IPS-18a (cell line): Measurements from ENCODE around the gene IBA57.

ENCODE experiments used
- H3K27ac ChIP-seq: one replicate; pipeline ENCODE4 v1.5.1; 2013; ENCODE audit warnings: low read length
- H3K27me3 ChIP-seq: one replicate; pipeline ENCODE4 v1.6.1; 2013; ENCODE audit warnings: mild to moderate bottlenecking, low read length; ENCODE audit not compliant: control insufficient read depth, insufficient read depth
- H3K36me3 ChIP-seq: one replicate; pipeline ENCODE4 v1.6.1; 2013; ENCODE audit warnings: low read depth, low read length; ENCODE audit not compliant: control insufficient read depth
- H3K4me1 ChIP-seq: one replicate; pipeline ENCODE4 v1.6.1; 2013; ENCODE audit warnings: low read depth, low read length; ENCODE audit not compliant: control insufficient read depth
- H3K4me3 ChIP-seq: one replicate; pipeline ENCODE4 v1.5.1; 2013; ENCODE audit warnings: low read length
- H3K9ac ChIP-seq: one replicate; pipeline ENCODE4 v1.6.1; 2013; ENCODE audit warnings: mild to moderate bottlenecking, low read length, moderate library complexity
- H3K9me3 ChIP-seq: one replicate; pipeline ENCODE4 v1.6.1; 2013; ENCODE audit warnings: low read depth, low read length; ENCODE audit not compliant: control insufficient read depth

IBA57 gene

DNA sequence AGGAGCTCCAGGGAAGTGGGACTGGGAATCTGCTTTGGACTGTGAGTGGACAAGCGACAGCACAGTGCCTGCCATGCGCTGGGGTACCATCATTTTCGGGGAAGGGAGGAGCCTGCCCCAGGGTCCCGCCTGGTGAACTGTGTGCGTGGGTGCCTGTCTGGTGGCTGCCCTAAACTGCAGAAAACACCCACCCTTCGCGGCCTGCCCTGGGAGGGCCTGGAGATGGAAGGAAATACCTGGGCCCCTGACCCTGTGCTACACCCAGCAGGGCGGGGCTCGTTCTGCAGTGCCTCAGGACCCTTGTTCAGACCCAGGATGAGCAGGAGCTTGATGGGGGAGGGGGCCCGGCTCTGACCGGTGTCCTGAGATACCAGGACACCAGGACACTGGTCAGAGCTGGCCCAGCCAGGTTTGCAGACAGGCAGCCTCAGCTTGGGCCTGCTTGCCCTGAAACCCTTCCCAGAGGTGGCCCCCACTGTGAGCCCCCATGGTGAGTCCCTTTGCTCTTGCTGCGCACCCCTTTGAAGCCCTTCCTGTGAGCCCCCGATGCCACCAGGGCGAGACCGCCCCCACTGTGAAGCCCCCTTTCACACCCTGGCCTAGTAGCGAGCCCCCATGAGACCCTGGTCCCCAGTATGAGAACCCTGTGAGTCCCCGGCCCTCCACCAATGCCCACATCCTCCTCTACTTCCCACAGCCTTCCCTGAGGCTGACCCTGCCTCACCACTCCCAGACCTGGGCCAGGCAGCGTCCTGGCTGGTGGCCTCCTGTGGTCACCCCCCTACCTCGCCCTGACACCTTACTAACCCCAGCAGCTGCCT, 13.3 kb upstream of the IBA57 start:
- H3K36me3 ChIP-seq, result no peaks in the 10 kb centered on the region
- no peak overlapping the region for H3K27ac ChIP-seq
- H3K9me3 ChIP-seq, result no peaks in the 10 kb centered on the region
- H3K9ac ChIP-seq, result no peak overlapping the region
- no peak overlapping the region for H3K4me3 ChIP-seq
- no peaks in the 10 kb centered on the region for H3K27me3 ChIP-seq
- H3K4me1 ChIP-seq, result peaks cover 6% of the 10 kb centered on the region

GRCh38 chr1:228152918-228153258, 12.7 kb upstream of the IBA57 start:
- no peak overlapping the region for H3K4me3 ChIP-seq
- no peaks in the 10 kb centered on the region for H3K9me3 ChIP-seq

DNA sequence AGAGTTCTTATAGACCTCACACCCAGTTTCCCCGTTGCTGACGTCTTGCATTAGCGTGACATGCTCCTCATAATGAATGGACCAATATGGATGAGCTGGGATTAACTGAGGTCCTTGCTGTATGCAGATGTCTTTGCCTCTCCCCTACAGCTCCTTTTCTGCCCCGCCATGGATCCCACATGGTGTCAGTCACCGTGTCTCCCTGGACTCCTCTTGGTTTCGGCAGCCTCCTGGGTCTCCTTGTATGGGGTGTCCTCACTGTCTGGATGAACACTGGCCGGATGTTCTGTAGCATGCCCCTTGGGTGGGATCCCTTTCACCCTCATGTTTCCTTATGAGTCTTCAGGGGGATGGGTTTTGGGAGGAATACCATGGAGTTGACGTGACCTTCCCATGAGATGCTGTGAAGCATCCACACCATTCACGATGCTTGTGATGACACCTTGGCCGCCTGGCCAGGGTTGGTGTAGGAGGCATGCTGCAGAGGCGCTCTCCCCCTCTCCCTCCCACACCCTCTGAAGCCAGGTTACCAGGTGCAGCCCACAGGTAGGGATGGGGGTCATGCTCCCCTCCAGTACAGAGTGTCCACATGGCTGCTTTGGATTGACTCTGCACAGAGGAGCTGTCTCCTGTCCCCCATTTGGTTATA, 11.5 kb upstream of the IBA57 start:
- Histone ChIP-seq H3K27ac (no peak overlapping the region), H3K9ac (no peak overlapping the region), H3K4me3 (no peak overlapping the region), H3K27me3 (no peaks in the 10 kb centered on the region), H3K9me3 (no peaks in the 10 kb centered on the region), H3K36me3 (no peaks in the 10 kb centered on the region), H3K4me1 (peaks cover 6% of the 10 kb centered on the region)

More at GRCh38 chr1:228152918-228153258, 12.7 kb upstream of the IBA57 start:
- Histone ChIP-seq H3K36me3 (no peaks in the 10 kb centered on the region), H3K27ac (no peak overlapping the region), H3K4me1 (peaks cover 6% of the 10 kb centered on the region), H3K27me3 (no peaks in the 10 kb centered on the region), H3K9ac (no peak overlapping the region)

DNA sequence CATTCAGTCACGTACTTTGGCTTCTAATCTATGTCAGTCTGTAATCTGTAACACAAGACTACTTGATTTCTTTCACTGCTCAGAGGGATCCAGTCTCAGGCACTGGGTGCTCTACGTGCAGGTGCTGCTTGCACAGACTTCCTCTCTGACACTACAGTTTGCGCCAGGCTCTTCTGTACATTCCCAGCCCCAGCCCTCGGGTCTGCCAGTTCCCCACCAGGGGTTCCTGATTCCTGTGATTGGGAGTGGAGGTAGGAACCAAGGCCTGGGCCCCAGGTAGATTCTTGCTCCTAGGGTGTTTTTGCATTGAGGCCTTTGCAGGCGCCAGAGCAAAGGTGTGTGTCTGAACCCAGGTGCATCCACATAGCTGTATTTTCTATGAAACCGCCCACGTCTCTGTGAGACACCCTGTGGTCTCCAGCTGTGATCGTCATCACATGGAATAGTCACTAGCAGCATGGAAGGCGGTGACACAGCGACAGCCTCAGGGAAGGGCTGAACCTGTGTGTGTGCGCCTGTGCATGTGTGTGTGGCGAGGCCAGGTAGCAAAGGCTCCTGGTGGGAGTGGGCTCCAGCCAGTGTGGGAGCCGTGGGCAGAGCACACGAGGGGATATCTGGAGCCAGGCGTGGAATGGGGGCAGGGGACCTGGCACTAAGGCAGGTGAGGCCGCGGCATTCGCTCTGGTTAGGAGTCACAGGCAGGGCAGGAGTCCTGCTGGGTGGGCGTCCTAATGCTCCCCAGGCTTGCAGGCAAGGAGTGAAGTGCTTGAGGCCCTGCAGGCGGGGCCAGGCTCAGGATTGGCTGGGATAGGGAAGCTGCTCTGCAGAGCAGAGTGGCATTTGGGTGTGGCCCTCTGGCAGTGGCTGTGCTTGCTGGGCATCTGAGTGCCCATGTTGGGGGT, 10.7 kb upstream of the IBA57 start:
- Histone ChIP-seq H3K27ac (no peak overlapping the region), H3K9me3 (no peaks in the 10 kb centered on the region), H3K27me3 (no peaks in the 10 kb centered on the region), H3K4me1 (peaks cover 1% of the 10 kb centered on the region), H3K4me3 (no peak overlapping the region), H3K9ac (no peak overlapping the region), H3K36me3 (no peaks in the 10 kb centered on the region)

DNA sequence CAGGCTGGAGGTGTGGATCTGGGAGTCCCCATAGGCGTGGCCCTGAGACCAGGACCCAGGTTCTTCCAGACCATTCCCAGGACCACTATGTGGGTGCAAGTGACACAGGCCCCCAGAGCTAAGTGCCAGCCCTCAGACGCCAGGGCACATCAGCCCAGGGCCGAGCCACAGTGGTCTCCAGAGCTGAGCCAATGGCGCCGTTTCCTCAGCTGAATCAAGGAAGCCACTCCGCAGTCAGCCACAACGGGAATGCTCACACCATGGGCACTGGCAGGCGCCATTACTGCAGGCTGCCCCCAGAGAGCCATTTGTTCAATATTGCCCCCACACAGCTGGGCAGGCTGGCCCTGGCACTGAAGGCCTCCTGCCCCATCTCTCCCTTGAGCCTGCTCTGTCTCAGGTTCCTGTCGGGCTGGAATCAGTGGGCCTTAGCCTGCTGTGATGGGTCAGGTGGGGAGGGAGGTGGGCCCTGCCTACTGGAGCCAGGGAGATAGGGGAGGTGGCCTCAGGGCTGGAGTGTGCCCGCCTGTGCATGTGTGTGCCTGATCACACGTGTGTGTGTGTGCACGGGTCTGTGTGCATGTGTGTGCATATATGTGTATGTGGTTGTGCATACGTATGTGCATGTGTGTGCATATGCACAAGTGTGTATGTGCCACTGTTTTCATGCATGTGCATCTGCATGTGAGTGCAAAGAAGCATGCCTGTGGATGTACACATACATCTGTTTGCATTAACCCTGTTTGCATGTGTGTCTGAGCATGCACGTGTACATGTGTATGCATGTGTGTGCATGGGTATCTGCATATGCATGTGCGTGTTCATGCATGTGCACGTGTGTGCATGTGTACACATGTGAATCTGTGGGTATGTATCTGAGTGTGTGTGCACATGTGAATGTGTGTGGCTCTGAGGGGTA, 9.7 kb upstream of the IBA57 start:
- Histone ChIP-seq H3K4me1 (no peaks in the 10 kb centered on the region), H3K36me3 (no peaks in the 10 kb centered on the region), H3K4me3 (no peak overlapping the region), H3K27ac (no peak overlapping the region), H3K9ac (no peak overlapping the region), H3K27me3 (no peaks in the 10 kb centered on the region), H3K9me3 (no peaks in the 10 kb centered on the region)

DNA sequence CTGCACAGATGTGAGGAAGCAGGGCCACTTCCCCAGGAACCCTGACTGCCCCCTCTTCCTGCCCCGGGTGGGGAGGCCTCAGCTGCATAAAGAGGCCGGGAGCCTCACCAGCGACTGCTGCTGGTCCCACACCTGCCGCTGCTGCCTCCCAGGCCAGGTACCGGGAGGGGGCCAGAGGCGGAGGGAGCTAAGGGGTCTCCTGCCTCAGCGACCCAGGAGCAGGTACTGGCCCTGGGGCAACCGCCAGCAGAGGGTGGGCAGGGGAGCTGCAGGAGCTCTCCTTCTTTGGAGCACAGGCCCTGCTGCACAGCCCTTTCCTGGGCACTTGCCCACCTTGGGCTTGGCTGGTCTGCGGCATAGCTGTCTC, 9.1 kb upstream of the IBA57 start:
- Histone ChIP-seq H3K4me3 (no peak overlapping the region), H3K9ac (no peak overlapping the region), H3K27me3 (no peaks in the 10 kb centered on the region), H3K36me3 (no peaks in the 10 kb centered on the region), H3K4me1 (no peaks in the 10 kb centered on the region), H3K27ac (no peak overlapping the region), H3K9me3 (no peaks in the 10 kb centered on the region)

GRCh38 chr1:228156941-228157728, 8.5 kb upstream of the IBA57 start:
- no peaks in the 10 kb centered on the region for H3K36me3 ChIP-seq
- H3K9me3 ChIP-seq, result no peaks in the 10 kb centered on the region
- H3K27ac ChIP-seq, result no peak overlapping the region
- H3K9ac ChIP-seq, result no peak overlapping the region
- H3K27me3 ChIP-seq, result no peaks in the 10 kb centered on the region
- H3K4me3 ChIP-seq, result no peak overlapping the region
- no peaks in the 10 kb centered on the region for H3K4me1 ChIP-seq

- Histone ChIP-seq H3K9me3 (no peaks in the 10 kb centered on the region), H3K27ac (no peak overlapping the region), H3K9ac (no peak overlapping the region), H3K36me3 (no peaks in the 10 kb centered on the region), H3K4me1 (no peaks in the 10 kb centered on the region), H3K27me3 (no peaks in the 10 kb centered on the region), H3K4me3 (no peak overlapping the region)
Measured at GRCh38 chr1:228157729-228158126, 7.9 kb upstream of the IBA57 start.

DNA sequence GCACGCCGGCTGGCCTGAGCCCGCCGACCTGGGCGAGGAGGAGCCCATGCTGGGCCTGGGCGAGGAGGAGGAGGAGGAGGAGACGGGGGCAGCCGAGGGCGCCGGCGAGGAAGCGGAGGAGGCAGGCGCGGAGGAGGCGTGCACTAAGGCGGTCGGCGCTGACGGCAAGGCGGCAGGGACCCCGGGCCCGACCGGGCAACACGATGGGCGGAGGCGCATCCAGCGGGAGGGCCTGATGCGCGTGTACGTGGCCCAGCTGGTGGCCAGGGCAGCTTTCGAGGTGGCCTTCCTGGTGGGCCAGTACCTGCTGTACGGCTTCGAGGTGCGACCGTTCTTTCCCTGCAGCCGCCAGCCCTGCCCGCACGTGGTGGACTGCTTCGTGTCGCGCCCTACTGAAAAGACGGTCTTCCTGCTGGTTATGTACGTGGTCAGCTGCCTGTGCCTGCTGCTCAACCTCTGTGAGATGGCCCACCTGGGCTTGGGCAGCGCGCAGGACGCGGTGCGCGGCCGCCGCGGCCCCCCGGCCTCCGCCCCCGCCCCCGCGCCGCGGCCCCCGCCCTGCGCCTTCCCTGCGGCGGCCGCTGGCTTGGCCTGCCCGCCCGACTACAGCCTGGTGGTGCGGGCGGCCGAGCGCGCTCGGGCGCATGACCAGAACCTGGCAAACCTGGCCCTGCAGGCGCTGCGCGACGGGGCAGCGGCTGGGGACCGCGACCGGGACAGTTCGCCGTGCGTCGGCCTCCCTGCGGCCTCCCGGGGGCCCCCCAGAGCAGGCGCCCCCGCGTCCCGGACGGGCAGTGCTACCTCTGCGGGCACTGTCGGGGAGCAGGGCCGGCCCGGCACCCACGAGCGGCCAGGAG, 7.2 kb upstream of the IBA57 start:
- Histone ChIP-seq H3K9me3 (no peaks in the 10 kb centered on the region), H3K27ac (no peak overlapping the region), H3K36me3 (no peaks in the 10 kb centered on the region), H3K4me3 (no peak overlapping the region), H3K4me1 (no peaks in the 10 kb centered on the region), H3K27me3 (no peaks in the 10 kb centered on the region), H3K9ac (no peak overlapping the region)
